CD4-positive, alpha-beta memory T cell (primary cell): ENCODE data around the gene ATP8A1. TPM values are rescaled to one million over a fixed set of nuclear protein-coding genes. Genes with fewer than 3 reads are reported as not detected.
A peak's percentile ranks its signal among the peaks of the same experiment; 100 is the strongest.

ENCODE experiments used
- CTCF ChIA-PET: fragments of 350-600 bp; sonication (Branson Sonifier 250); formaldehyde crosslinking; loops from one replicate; lab custom pipeline; 2021; ENCODE audit warnings: inconsistent platforms; ENCODE audit not compliant: partially characterized antibody; lab: Charles Lee
- POLR2A ChIA-PET: fragments of 350-600 bp; sonication (Branson Sonifier 250); formaldehyde crosslinking; loops from one replicate; lab custom pipeline; 2021; ENCODE audit not compliant: partially characterized antibody; lab: Charles Lee
- DNase-seq, 5 donors: peaks; one replicate each; pipeline versions ENCODE4 v3.0.0 to v3.0.0-alpha.2; 2020 to 2022; ENCODE audit warnings: mixed read lengths in 1 of 5
- H3K27ac ChIP-seq: one replicate; pipeline ENCODE4 v1.7.0; 2013; ENCODE audit warnings: low read depth, low read length
- H3K27me3 ChIP-seq: 2 replicates; pipeline ENCODE4 v1.7.0; 2013; ENCODE audit warnings: mild to moderate bottlenecking, low read length, moderate library complexity; ENCODE audit not compliant: insufficient read depth
- H3K36me3 ChIP-seq: 2 replicates; pipeline ENCODE4 v1.7.0; 2013; ENCODE audit warnings: mild to moderate bottlenecking, low read length, moderate library complexity; ENCODE audit not compliant: insufficient read depth
- H3K4me1 ChIP-seq: 2 replicates; pipeline ENCODE4 v1.7.0; 2013; ENCODE audit warnings: mild to moderate bottlenecking, low read length, moderate library complexity; ENCODE audit not compliant: insufficient read depth
- H3K4me3 ChIP-seq, 2 donors: one replicate each; pipeline ENCODE4 v1.7.0; 2013; ENCODE audit warnings: low read length in 2 of 2, mild to moderate bottlenecking in 1 of 2
- H3K9me3 ChIP-seq, 2 donors: one replicate each; pipeline ENCODE4 v1.7.0; 2013; ENCODE audit warnings: low read length in 2 of 2, control low read depth in 1 of 2; ENCODE audit not compliant: control insufficient read depth in 1 of 2
- H3K27ac Mint-ChIP-seq, 7 donors: one replicate each; pipeline ENCODE4 v1.8.0; 2020 to 2021; ENCODE audit warnings: mixed read lengths in 7 of 7, mild to moderate bottlenecking in 6 of 7, inconsistent platforms in 3 of 7, moderate library complexity in 3 of 7
- H3K27me3 Mint-ChIP-seq, 2 donors: one replicate each; pipeline ENCODE4 v1.8.0; 2020 to 2021; ENCODE audit warnings: mixed read lengths in 2 of 2
- H3K36me3 Mint-ChIP-seq, 2 donors: one replicate each; pipeline ENCODE4 v1.8.0; 2020 to 2021; ENCODE audit warnings: mixed read lengths in 2 of 2, inconsistent platforms in 1 of 2, mild to moderate bottlenecking in 1 of 2
- H3K4me1 Mint-ChIP-seq, 4 donors: one replicate each; pipeline ENCODE4 v1.8.0; 2020 to 2021; ENCODE audit warnings: mixed read lengths in 4 of 4, mild to moderate bottlenecking in 1 of 4
- H3K4me3 Mint-ChIP-seq, 8 donors: one replicate each; pipeline ENCODE4 v1.8.0; 2020 to 2021; ENCODE audit warnings: mixed read lengths in 8 of 8, mild to moderate bottlenecking in 7 of 8, moderate library complexity in 6 of 8, inconsistent platforms in 3 of 8
- H3K9me3 Mint-ChIP-seq, 8 donors: one replicate each; pipeline ENCODE4 v1.8.0; 2020 to 2021; ENCODE audit warnings: mixed read lengths in 8 of 8, mild to moderate bottlenecking in 5 of 8, inconsistent platforms in 3 of 8, moderate library complexity in 1 of 8
- intact Hi-C: fragments of 100-400 bp; cut with micrococcal nuclease; formaldehyde crosslinking; loops from one replicate; pipeline ENCODE4 v1.15.1; 2023
- polyA plus RNA-seq, 2 donors: library from polyadenylated mRNA; unstranded; fragments of 300-500 nt; fragmentation: Illumina TruSeq; gene quantifications; one replicate each; pipeline ENCODE4 v1.2.3, GENCODE V29; 2021
- total RNA-seq, 2 experiments: library from RNA; stranded (reverse); gene quantifications; one replicate each; pipeline ENCODE4 v1.2.3, GENCODE V29; 2021

ATP8A1 gene
- total and polyA plus RNA-seq, 4 experiments from 2014 or later = 4.3 to 33.5 (median 17.7) TPM

DNA sequence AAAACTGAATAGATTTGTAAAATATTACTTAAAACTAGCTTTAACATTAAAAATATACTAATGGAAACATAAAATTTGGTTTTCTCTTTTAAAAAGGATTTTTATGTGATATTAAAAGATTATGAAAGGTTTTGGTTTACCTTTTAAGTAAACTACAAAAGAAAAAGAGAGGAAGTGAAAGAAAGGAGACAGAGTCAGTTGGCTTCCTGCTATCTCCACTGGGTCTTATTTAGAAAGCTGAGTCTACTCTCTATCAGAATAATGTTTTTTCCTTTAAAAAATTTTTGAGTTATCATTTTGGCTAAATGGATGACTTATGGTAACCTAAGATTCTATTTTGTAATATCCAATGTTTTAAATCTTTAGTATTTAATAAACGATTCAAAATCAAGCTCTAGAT, 21.6 kb upstream of the ATP8A1 start:
- Mint-ChIP-seq H3K27me3 (no peaks in the 10 kb centered on the region), H3K27ac (no peak overlapping the region), H3K4me1 (peaks cover 0 to 15% (median 2%) of the 10 kb centered on the region in 4 donors), H3K4me3 (no peak overlapping the region), H3K36me3 (no peaks in the 10 kb centered on the region), H3K9me3 (no peaks in the 10 kb centered on the region)
- H3K27ac ChIP-seq = no peak overlapping the region
- H3K4me3 ChIP-seq = no peak overlapping the region
- no peak for DNase-seq
- H3K36me3 ChIP-seq = no peaks in the 10 kb centered on the region
- CTCF ChIA-PET = interaction anchor here (0.8 to 3.2 kb wide), 2 partner anchors 22 to 28 kb away, joined by 3 to 13 read pairs; partner anchors contain the start of gene ATP8A1
- H3K27me3 ChIP-seq = no peaks in the 10 kb centered on the region
- POLR2A ChIA-PET = interaction anchor here (2.0 kb wide), 1 partner anchor 21 kb away, joined by 8 read pairs; the partner anchor contains the start of gene ATP8A1
- H3K9me3 ChIP-seq = no peaks in the 10 kb centered on the region
- intact Hi-C loops = no loop called here
- H3K4me1 ChIP-seq = peaks cover 2% of the 10 kb centered on the region

DNA sequence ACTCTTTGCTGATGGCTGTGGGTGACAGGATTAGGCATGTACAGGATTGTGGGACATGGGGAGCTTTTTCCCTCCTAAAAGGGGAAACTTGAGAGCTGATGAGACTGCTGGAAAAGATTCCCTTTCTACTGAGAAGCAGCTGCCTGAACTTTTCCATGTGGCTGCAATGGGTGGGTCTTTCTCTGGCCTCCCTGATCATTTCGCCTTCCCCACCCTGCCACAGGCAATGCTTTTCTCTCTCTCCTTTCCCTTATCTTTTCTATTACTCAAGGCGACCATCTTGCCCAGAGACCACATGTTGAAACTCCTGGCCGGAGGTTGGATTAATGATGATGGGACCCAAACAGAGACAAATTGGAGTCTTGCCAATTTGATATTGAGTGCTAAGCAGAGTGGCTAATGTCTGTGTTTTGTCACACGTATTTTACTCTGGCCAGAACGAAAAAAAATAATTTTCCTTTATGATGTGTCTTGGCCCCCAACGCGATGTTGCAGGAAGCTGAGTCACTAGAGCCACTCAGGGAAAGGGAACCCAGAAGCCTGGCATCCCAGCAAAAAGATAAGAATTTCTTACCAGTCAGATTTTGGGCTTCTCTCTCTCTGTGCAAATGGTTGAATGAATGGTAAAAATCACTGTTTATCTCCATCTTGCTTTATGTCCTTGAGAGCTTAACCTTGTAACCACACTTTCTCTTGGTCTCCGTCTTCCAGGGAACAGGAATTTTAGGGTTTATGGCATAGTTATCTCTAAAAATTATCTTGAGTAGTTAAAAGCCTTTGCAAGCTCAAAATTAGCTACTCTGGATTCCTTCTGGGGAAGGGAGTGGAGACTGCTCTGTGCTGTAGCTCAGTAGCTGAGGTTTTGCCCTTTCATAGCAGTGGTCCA, 19.4 kb upstream of the ATP8A1 start:
- no peak overlapping the region for H3K27ac ChIP-seq
- no peaks in the 10 kb centered on the region for H3K9me3 ChIP-seq
- no peak overlapping the region for H3K4me3 ChIP-seq
- no peaks in the 10 kb centered on the region for H3K9me3 Mint-ChIP-seq
- H3K4me3 Mint-ChIP-seq = peak overlapping the region in 2 of 8 donors; percentile 13 to 49
- no peaks in the 10 kb centered on the region for H3K27me3 Mint-ChIP-seq
- no peak for DNase-seq
- H3K27me3 ChIP-seq = no peaks in the 10 kb centered on the region
- intact Hi-C loops = no loop called here
- H3K27ac Mint-ChIP-seq = peak overlapping the region in 2 of 7 donors; percentile 59 to 68
- ChIA-PET CTCF (interaction anchor here (0.9 to 1.5 kb wide), 2 partner anchors 20 to 74 kb away, joined by 3 to 4 read pairs; partner anchors contain the start of gene ATP8A1), POLR2A (interaction anchor here (1.8 kb wide), 1 partner anchor 20 kb away, joined by 18 read pairs; the partner anchor contains the start of gene ATP8A1)
- peaks cover 15 to 33% (median 21%) of the 10 kb centered on the region in 4 donors for H3K4me1 Mint-ChIP-seq
- H3K36me3 Mint-ChIP-seq = no peaks in the 10 kb centered on the region
- H3K4me1 ChIP-seq = peaks cover 19% of the 10 kb centered on the region
- no peaks in the 10 kb centered on the region for H3K36me3 ChIP-seq

DNA sequence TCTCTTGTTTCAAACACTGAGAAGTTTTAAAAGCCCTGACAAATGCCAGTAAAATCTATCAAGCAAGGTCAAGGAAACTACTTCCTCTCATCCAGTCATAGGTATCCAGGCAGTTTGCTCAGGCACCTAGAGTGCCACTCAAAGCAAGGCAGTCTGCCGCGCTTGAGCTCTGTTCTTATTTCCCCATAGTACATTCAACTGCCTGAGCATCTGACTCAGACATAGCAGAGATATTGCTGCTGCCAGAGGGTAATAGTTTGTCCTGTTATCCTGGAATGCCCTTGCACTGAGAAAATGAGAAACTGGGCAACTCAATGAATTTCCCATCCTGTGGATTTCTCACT, 16.1 kb upstream of the ATP8A1 start:
- CTCF ChIA-PET = interaction anchor here (0.9 to 2.2 kb wide), 5 partner anchors 16 to 104 kb away, joined by 3 to 15 read pairs (median 4); partner anchors contain the start of gene ATP8A1
- Mint-ChIP-seq H3K4me1 (peaks cover 19 to 48% (median 31%) of the 10 kb centered on the region in 4 donors), H3K27ac (peak overlapping the region in 3 of 7 donors; percentile 78 to 96 (median 91)), H3K4me3 (peak overlapping the region in 4 of 8 donors; percentile 31 to 71 (median 61)), H3K9me3 (no peaks in the 10 kb centered on the region), H3K27me3 (peaks cover 2 to 4% of the 10 kb centered on the region in 2 donors), H3K36me3 (no peaks in the 10 kb centered on the region)
- POLR2A ChIA-PET = interaction anchor here (0.6 to 3.5 kb wide), 4 partner anchors 10 to 144 kb away, joined by 3 to 81 read pairs (median 4); partner anchors contain the start of gene ATP8A1
- Histone ChIP-seq H3K9me3 (no peaks in the 10 kb centered on the region), H3K27ac (no peak overlapping the region), H3K36me3 (no peaks in the 10 kb centered on the region), H3K27me3 (no peaks in the 10 kb centered on the region), H3K4me1 (peaks cover 24% of the 10 kb centered on the region), H3K4me3 (no peak overlapping the region)
- intact Hi-C loops = no loop called here
- DNase-seq = no peak

GRCh38 chr4:42672359-42673081, 15.6 kb upstream of the ATP8A1 start:
- H3K27me3 ChIP-seq = no peaks in the 10 kb centered on the region
- intact Hi-C loops = no loop called here
- Mint-ChIP-seq H3K4me3 (peak overlapping the region in 5 of 8 donors; percentile 11 to 83 (median 62)), H3K27me3 (peaks cover 3 to 4% of the 10 kb centered on the region in 2 donors), H3K36me3 (no peaks in the 10 kb centered on the region), H3K4me1 (peaks cover 18 to 48% (median 30%) of the 10 kb centered on the region in 4 donors), H3K9me3 (no peaks in the 10 kb centered on the region), H3K27ac (peak overlapping the region in 5 of 7 donors; percentile 7 to 96 (median 78))
- no peak for DNase-seq
- H3K27ac ChIP-seq = no peak overlapping the region
- H3K36me3 ChIP-seq = no peaks in the 10 kb centered on the region
- ChIA-PET POLR2A (interaction anchor here (0.6 to 3.5 kb wide), 6 partner anchors 10 to 145 kb away, joined by 3 to 81 read pairs (median 3); partner anchors contain the start of gene ATP8A1), CTCF (interaction anchor here (0.9 to 2.2 kb wide), 6 partner anchors 14 to 104 kb away, joined by 3 to 15 read pairs (median 4); partner anchors contain the start of gene ATP8A1)
- H3K9me3 ChIP-seq = no peaks in the 10 kb centered on the region
- H3K4me3 ChIP-seq = no peak overlapping the region
- peaks cover 24% of the 10 kb centered on the region for H3K4me1 ChIP-seq

- intact Hi-C loops = no loop called here
- POLR2A ChIA-PET = interaction anchor here (1.0 to 4.8 kb wide), 4 partner anchors 11 to 17 kb away, joined by 3 to 81 read pairs (median 36); partner anchors contain the start of gene ATP8A1
- H3K27ac ChIP-seq = no peak overlapping the region
- CTCF ChIA-PET = interaction anchor here (1.1 to 2.2 kb wide), 5 partner anchors 13 to 103 kb away, joined by 4 to 15 read pairs (median 4); partner anchors contain the start of gene ATP8A1
- H3K4me3 ChIP-seq = no peak overlapping the region
- peaks cover 4% of the 10 kb centered on the region in 2 donors for H3K27me3 Mint-ChIP-seq
- H3K4me3 Mint-ChIP-seq = peak overlapping the region in 7 of 8 donors; percentile 17 to 83 (median 65)
- H3K27me3 ChIP-seq = no peaks in the 10 kb centered on the region
- H3K4me1 Mint-ChIP-seq = peaks cover 18 to 52% (median 30%) of the 10 kb centered on the region in 4 donors
- H3K36me3 Mint-ChIP-seq = no peaks in the 10 kb centered on the region
- peak overlapping the region in 6 of 7 donors; percentile 7 to 96 (median 69) for H3K27ac Mint-ChIP-seq
- H3K4me1 ChIP-seq = peaks cover 24% of the 10 kb centered on the region
- H3K9me3 Mint-ChIP-seq = no peaks in the 10 kb centered on the region
- peak; percentile 10 to 72 (median 39) for DNase-seq
- H3K36me3 ChIP-seq = no peaks in the 10 kb centered on the region
- H3K9me3 ChIP-seq = no peaks in the 10 kb centered on the region
Observed at GRCh38 chr4:42671431-42672194, 14.7 kb upstream of the ATP8A1 start.

- Histone ChIP-seq H3K36me3 (no peaks in the 10 kb centered on the region), H3K4me3 (peak overlapping the region in 1 of 2 donors; percentile 93), H3K27me3 (no peaks in the 10 kb centered on the region), H3K27ac (peak overlapping the region; percentile 81), H3K9me3 (no peaks in the 10 kb centered on the region), H3K4me1 (peaks cover 27% of the 10 kb centered on the region)
- POLR2A ChIA-PET = interaction anchor here (2.7 to 5.7 kb wide), 4 partner anchors 7 to 15 kb away, joined by 11 to 81 read pairs (median 42); no protein-coding TSS in a partner anchor
- H3K4me1 Mint-ChIP-seq = peaks cover 28 to 47% (median 36%) of the 10 kb centered on the region in 4 donors
- CTCF ChIA-PET = interaction anchor here (0.7 to 1.0 kb wide), 2 partner anchors 14 to 74 kb away, joined by 3 to 4 read pairs; no protein-coding TSS in a partner anchor
- H3K9me3 Mint-ChIP-seq = peaks cover 0 to 2% (median 0%) of the 10 kb centered on the region in 8 donors
- intact Hi-C loops = no loop called here
- peaks cover 7 to 16% of the 10 kb centered on the region in 2 donors for H3K36me3 Mint-ChIP-seq
- H3K4me3 Mint-ChIP-seq = peak overlapping the region in 7 of 8 donors; percentile 90 to 99 (median 97)
- no peaks in the 10 kb centered on the region for H3K27me3 Mint-ChIP-seq
- no peak for DNase-seq
- peak overlapping the region; percentile 40 to 98 (median 97) for H3K27ac Mint-ChIP-seq
Observed at GRCh38 chr4:42658261-42658660, 1.4 kb upstream of the ATP8A1 start.
